GM12878 (cell line): ENCODE measurements around the gene PLA2G5. TPM values are rescaled to one million over a fixed set of nuclear protein-coding genes. Genes with fewer than 3 reads are reported as not detected.

Source experiments
- ATAC-seq: fragments of 200-7000 bp; cut with Tn5 transposase; 3 replicates; pipeline ENCODE4 v1.9.1; 2020; ENCODE audit warnings: mild to moderate bottlenecking, moderate library complexity
- BruUV-seq: library from RNA; stranded (reverse); fragments of 400-500 nt; replicated peaks from 2 replicates; lab custom pipeline; 2021; lab: Mats Ljungman, UMichigan
- CTCF ChIA-PET: fragments of 300-600 bp; sonication (Branson Sonifier 250); formaldehyde crosslinking; extraction: SDS; loops from one replicate; lab custom pipeline; 2021; ENCODE audit warnings: inconsistent platforms; lab: Yijun Ruan, JAX
- POLR2A ChIA-PET: fragments of 350-600 bp; formaldehyde crosslinking; extraction: SDS; loops from one replicate; lab custom pipeline; 2021; ENCODE audit warnings: inconsistent platforms; lab: Charles Lee
- RAD21 ChIA-PET: fragments of 300-600 bp; sonication (Branson Sonifier 250); formaldehyde crosslinking; loops from one replicate; lab custom pipeline; 2023; ENCODE audit warnings: antibody characterized with exemption; ENCODE audit not compliant: unreplicated experiment; lab: Charles Lee
- SMC1A ChIA-PET: fragments of 300-600 bp; sonication (Branson Sonifier 250); formaldehyde crosslinking; loops from one replicate; lab custom pipeline; 2023; ENCODE audit not compliant: unreplicated experiment, uncharacterized antibody; lab: Charles Lee
- DNase-seq: peaks from one replicate; pipeline ENCODE4 v3.0.0-alpha.2; 2011; ENCODE audit warnings: low read depth, low spot score
- FAIRE-seq: peaks from 3 replicates; lab custom pipeline; 2011; peaks lifted over from hg19 to GRCh38; lab: Jason Lieb, UNC
- H2AFZ ChIP-seq: 2 replicates; pipeline ENCODE4 v1.6.0; 2011; ENCODE audit warnings: low read depth, low read length, control low read depth; ENCODE audit not compliant: control insufficient read depth
- H3K27ac ChIP-seq: 2 replicates; pipeline ENCODE4 v1.5.1; 2011; ENCODE audit warnings: control low read depth; ENCODE audit not compliant: control insufficient read depth, insufficient read depth
- H3K27me3 ChIP-seq, 2 experiments: replicated peaks in 1 of 2; 2 replicates each; pipeline versions ENCODE4 v1.6.0 to v1.6.1; 2011; ENCODE audit warnings: low read length in 1 of 2; ENCODE audit not compliant: control insufficient read depth in 2 of 2, insufficient read depth in 2 of 2
- H3K36me3 ChIP-seq, 2 experiments: 2 replicates each; pipeline ENCODE4 v1.5.1; 2011; ENCODE audit warnings: low read length in 1 of 2; ENCODE audit not compliant: control insufficient read depth in 2 of 2, insufficient read depth in 2 of 2
- H3K4me1 ChIP-seq: 2 replicates; pipeline ENCODE4 v1.6.1; 2011; ENCODE audit warnings: mild to moderate bottlenecking, low read length, moderate library complexity, mixed read lengths; ENCODE audit not compliant: control insufficient read depth, insufficient read depth
- H3K4me2 ChIP-seq: 2 replicates; pipeline ENCODE4 v1.6.0; 2011; ENCODE audit warnings: control low read depth; ENCODE audit not compliant: control insufficient read depth, insufficient read depth
- H3K4me3 ChIP-seq: fragments of 200-600 bp; sonication (generic); 2 replicates; pipeline ENCODE4 v1.5.1; 2016
- H3K79me2 ChIP-seq: 2 replicates; pipeline ENCODE4 v1.6.0; 2011; ENCODE audit warnings: low read length; ENCODE audit not compliant: control insufficient read depth, insufficient read depth
- H3K9ac ChIP-seq: 2 replicates; pipeline ENCODE4 v1.8.0; 2011; ENCODE audit warnings: low read length, control low read depth, mixed read lengths; ENCODE audit not compliant: control insufficient read depth, insufficient read depth
- H3K9me3 ChIP-seq: replicated peaks from 3 replicates; pipeline ENCODE4 v1.5.1; 2011; ENCODE audit warnings: mild to moderate bottlenecking, low read length; ENCODE audit not compliant: control insufficient read depth, insufficient read depth
- H4K20me1 ChIP-seq: 2 replicates; pipeline ENCODE4 v1.6.0; 2011; ENCODE audit not compliant: control insufficient read depth, insufficient read depth
- ASH2L ChIP-seq: fragments of 300-600, 200-600 bp; sonication (generic); IDR thresholded peaks from 2 replicates; pipeline ENCODE4 v1.6.1; 2017; ENCODE audit warnings: low read depth, mild to moderate bottlenecking, borderline replicate concordance
- CBX3 ChIP-seq: fragments of 200-600 bp; sonication (generic); IDR thresholded peaks from 2 replicates; pipeline ENCODE4 v1.6.1; 2016; ENCODE audit warnings: low read depth, borderline replicate concordance
- RBBP5 ChIP-seq: fragments of 200-600 bp; sonication (generic); conservative IDR thresholded peaks from 2 replicates; pipeline ENCODE4 v1.6.1; 2016
- ZBTB40 ChIP-seq: fragments of 450-650 bp; IDR thresholded peaks from 2 replicates; pipeline ENCODE4 v1.6.1; 2016; ENCODE audit warnings: mild to moderate bottlenecking, moderate library complexity, borderline replicate concordance
- WGBS: methylation state at CpG from one replicate; pipeline ENCODE4 v1.1.6; 2016; ENCODE audit warnings: low lambda C conversion rate; ENCODE audit not compliant: insufficient replicate concordance, insufficient coverage; ENCODE audit errors: missing lambda C conversion rate; 5-methylcytosine and 5-hydroxymethylcytosine counted together
- in situ Hi-C: fragments of 300-500 bp; cut with MboI; formaldehyde crosslinking; loops from 9 replicates; pipeline ENCODE4 v1.14.3; 2018; ENCODE audit warnings: mixed read lengths
- intact Hi-C: fragments of 100-400 bp; cut with micrococcal nuclease; formaldehyde crosslinking; loops from one replicate; pipeline ENCODE4 v1.14.2; 2022; ENCODE audit not compliant: unreplicated experiment
- polyA plus RNA-seq, 11 experiments: library from polyadenylated mRNA; depleted of rRNA in 4 of 11; unstranded in 6 of 11; stranded (reverse) in 5 of 11; fragments of >200 nt; fragmentation: Nextera tagmentation in 4 of 11; fragmentation: Illumina TruSeq in 1 of 11; extraction: Ambion mirVana in 4 of 11; extraction: Trizol in 1 of 11; gene quantifications; 1 replicate in 1 of 11; 2 replicates in 10 of 11; pipeline versions ENCODE4 v1.2.1 to v1.2.3, GENCODE V29; 2011 to 2016; ENCODE audit warnings: inconsistent platforms in 2 of 11, missing spikeins in 2 of 11, low read depth in 1 of 11
- total RNA-seq, 4 experiments: library from RNA; depleted of rRNA in 3 of 4; stranded (reverse); fragments of >200 nt in 3 of 4; fragmentation: Illumina TruSeq in 1 of 4; extraction: Trizol in 1 of 4; gene quantifications; 2 replicates each; pipeline versions ENCODE4 v1.2.1 to v1.2.3, GENCODE V29; 2013 to 2021

PLA2G5 gene
- total and polyA plus RNA-seq, 10 of the 15 experiments (the other 5 are each of a cell fraction or from before 2014, with no cell fraction given) = 0.10 to 0.19 (median 0.17) TPM; not detected in 7

GRCh38 chr1:20052386-20052785 lies 17.6 kb upstream of the PLA2G5 start:
- POLR2A ChIA-PET = no interaction called here
- no peak overlapping the region for H3K4me3 ChIP-seq
- in situ Hi-C loops = no loop called here
- no peak for TF ChIP-seq ASH2L
- TF ChIP-seq ZBTB40 = no peak
- TF ChIP-seq RBBP5 = no peak
- TF ChIP-seq CBX3 = no peak
- TF ChIP-seq, all 136 proteins: peak for 0
- Histone ChIP-seq H3K27me3 (no peaks in the 10 kb centered on the region), H3K79me2 (no peaks in the 10 kb centered on the region), H3K36me3 (no peaks in the 10 kb centered on the region), H3K9me3 (peaks cover 1% of the 10 kb centered on the region; the same call in 2 of the 3 replicates), H3K4me1 (no peaks in the 10 kb centered on the region), H2AFZ (no peak overlapping the region), H3K27ac (no peak overlapping the region), H4K20me1 (no peaks in the 10 kb centered on the region), H3K4me2 (no peak overlapping the region), H3K9ac (no peak overlapping the region)
- ChIA-PET CTCF (interaction anchor here (0.7 kb wide), 1 partner anchor 89 kb away, joined by 3 read pairs; no protein-coding TSS in a partner anchor), RAD21 (interaction anchor here (0.7 kb wide), 1 partner anchor 13 kb away, joined by 3 read pairs; no protein-coding TSS in a partner anchor), SMC1A (no interaction called here)
- FAIRE-seq (no peak), DNase-seq (no peak), ATAC-seq (no peak)
- BruUV-seq = no TSS peak
- intact Hi-C loops = no loop called here
- WGBS = 0% methylated on average over 2 of the region's 2 CpGs
